ENCODE data around the gene UTS2.

UTS2 gene

GRCh38 chr1:7879228-7879627, 26.4 kb upstream of the UTS2 start:
- Histone ChIP-seq H3K27ac (ENCODE audit: low read length) (no peak overlapping the region), H3K4me1 (ENCODE audit: insufficient read depth, low read length) (no peaks in the 10 kb centered on the region), H3K36me3 (ENCODE audit: insufficient read depth, low read depth, low read length) (no peaks in the 10 kb centered on the region), H3K4me3 (ENCODE audit: low read length) (no peak overlapping the region), H3K9me3 (ENCODE audit: insufficient read depth, low read depth, low read length) (no peaks in the 10 kb centered on the region), H3K9ac (ENCODE audit: low read depth, low read length) (no peak overlapping the region), H3K27me3 (ENCODE audit: insufficient read depth, low read length) (no peaks in the 10 kb centered on the region)

DNA sequence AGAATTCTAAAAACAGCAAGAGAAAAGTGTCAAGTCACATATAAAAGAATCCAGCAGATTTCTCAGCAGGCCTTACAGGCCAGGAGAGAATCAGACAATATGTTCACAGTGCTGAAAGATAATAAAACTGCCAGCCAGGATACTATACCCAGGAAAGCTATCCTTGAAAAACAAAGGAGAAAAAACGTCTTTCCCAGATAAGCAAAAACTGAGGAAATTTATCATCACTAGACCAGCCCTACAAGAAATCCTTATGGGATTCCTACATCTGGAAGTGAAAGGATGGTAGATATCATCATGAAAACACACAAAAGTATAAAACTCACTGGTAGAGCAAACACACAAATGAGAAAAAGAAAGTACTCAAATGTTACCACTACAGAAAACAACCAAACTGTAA, 25.2 kb upstream of the UTS2 start:
- no peak overlapping the region for H3K9ac ChIP-seq (ENCODE audit: low read depth, low read length)
- H3K4me3 ChIP-seq (ENCODE audit: low read length): no peak overlapping the region
- H3K4me1 ChIP-seq (ENCODE audit: insufficient read depth, low read length): no peaks in the 10 kb centered on the region
- H3K27ac ChIP-seq (ENCODE audit: low read length): no peak overlapping the region
- no peaks in the 10 kb centered on the region for H3K9me3 ChIP-seq (ENCODE audit: insufficient read depth, low read depth, low read length)
- H3K27me3 ChIP-seq (ENCODE audit: insufficient read depth, low read length): no peaks in the 10 kb centered on the region
- H3K36me3 ChIP-seq (ENCODE audit: insufficient read depth, low read depth, low read length): no peaks in the 10 kb centered on the region

- no peaks in the 10 kb centered on the region for H3K27me3 ChIP-seq (ENCODE audit: insufficient read depth, low read length)
Measured at GRCh38 chr1:7873801-7874795, 21.2 kb upstream of the UTS2 start.

GRCh38 chr1:7871136-7871535, 18.3 kb upstream of the UTS2 start:
- no peaks in the 10 kb centered on the region for H3K36me3 ChIP-seq (ENCODE audit: insufficient read depth, low read depth, low read length)
- no peak overlapping the region for H3K4me3 ChIP-seq (ENCODE audit: low read length)
- no peaks in the 10 kb centered on the region for H3K9me3 ChIP-seq (ENCODE audit: insufficient read depth, low read depth, low read length)
- H3K27me3 ChIP-seq (ENCODE audit: insufficient read depth, low read length): no peaks in the 10 kb centered on the region; the same call in 1 of the 2 replicates
- H3K9ac ChIP-seq (ENCODE audit: low read depth, low read length): no peak overlapping the region
- no peak overlapping the region for H3K27ac ChIP-seq (ENCODE audit: low read length)
- H3K4me1 ChIP-seq (ENCODE audit: insufficient read depth, low read length): no peaks in the 10 kb centered on the region

More at GRCh38 chr1:7873801-7874795, 21.2 kb upstream of the UTS2 start:
- H3K4me3 ChIP-seq (ENCODE audit: low read length): no peak overlapping the region
- H3K4me1 ChIP-seq (ENCODE audit: insufficient read depth, low read length): no peaks in the 10 kb centered on the region
- H3K9ac ChIP-seq (ENCODE audit: low read depth, low read length): no peak overlapping the region
- no peaks in the 10 kb centered on the region for H3K9me3 ChIP-seq (ENCODE audit: insufficient read depth, low read depth, low read length)
- H3K27ac ChIP-seq (ENCODE audit: low read length): no peak overlapping the region
- H3K36me3 ChIP-seq (ENCODE audit: insufficient read depth, low read depth, low read length): no peaks in the 10 kb centered on the region

DNA sequence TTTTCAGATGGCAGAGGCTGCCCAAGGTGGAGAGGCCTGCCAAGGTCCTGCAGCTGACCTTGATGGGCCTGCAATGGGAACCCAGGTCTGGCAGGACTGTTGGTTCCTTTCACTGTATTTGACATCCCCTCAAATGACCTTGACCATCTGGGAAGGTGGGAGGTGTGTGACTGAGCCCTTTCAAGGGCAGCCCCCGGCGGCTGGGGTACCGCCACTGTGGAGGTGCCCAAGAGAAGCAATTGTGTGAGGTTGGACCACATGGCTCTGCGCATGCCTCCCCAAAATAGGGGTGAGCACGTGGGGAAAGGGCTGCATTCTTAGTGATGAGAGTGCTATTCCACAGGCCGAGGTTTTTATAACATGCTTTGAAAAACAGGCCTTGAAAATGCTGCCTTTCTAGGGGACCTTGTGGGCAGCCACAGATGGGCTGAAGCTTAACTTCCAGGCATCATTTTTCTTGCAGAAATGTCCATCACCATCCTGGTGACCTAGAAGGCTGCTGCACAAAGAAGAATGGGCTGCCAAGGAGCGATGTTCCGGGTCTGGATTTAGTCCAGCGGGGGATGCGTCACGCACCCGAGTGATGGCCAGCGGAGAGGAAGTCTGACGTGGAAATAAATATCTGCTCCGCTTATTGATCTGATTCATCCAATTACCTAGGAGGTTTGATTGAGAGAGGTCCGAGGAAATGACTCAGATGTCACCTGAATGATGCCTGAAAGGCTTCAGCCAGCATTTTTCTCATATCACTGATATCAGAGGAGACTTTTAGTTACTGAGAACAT, 16.5 kb upstream of the UTS2 start:
- Histone ChIP-seq H3K9me3 (ENCODE audit: insufficient read depth, low read depth, low read length) (no peaks in the 10 kb centered on the region), H3K4me3 (ENCODE audit: low read length) (no peak overlapping the region), H3K27me3 (ENCODE audit: insufficient read depth, low read length) (no peaks in the 10 kb centered on the region; the same call in 1 of the 2 replicates), H3K27ac (ENCODE audit: low read length) (no peak overlapping the region), H3K36me3 (ENCODE audit: insufficient read depth, low read depth, low read length) (no peaks in the 10 kb centered on the region), H3K9ac (ENCODE audit: low read depth, low read length) (no peak overlapping the region), H3K4me1 (ENCODE audit: insufficient read depth, low read length) (no peaks in the 10 kb centered on the region)

DNA sequence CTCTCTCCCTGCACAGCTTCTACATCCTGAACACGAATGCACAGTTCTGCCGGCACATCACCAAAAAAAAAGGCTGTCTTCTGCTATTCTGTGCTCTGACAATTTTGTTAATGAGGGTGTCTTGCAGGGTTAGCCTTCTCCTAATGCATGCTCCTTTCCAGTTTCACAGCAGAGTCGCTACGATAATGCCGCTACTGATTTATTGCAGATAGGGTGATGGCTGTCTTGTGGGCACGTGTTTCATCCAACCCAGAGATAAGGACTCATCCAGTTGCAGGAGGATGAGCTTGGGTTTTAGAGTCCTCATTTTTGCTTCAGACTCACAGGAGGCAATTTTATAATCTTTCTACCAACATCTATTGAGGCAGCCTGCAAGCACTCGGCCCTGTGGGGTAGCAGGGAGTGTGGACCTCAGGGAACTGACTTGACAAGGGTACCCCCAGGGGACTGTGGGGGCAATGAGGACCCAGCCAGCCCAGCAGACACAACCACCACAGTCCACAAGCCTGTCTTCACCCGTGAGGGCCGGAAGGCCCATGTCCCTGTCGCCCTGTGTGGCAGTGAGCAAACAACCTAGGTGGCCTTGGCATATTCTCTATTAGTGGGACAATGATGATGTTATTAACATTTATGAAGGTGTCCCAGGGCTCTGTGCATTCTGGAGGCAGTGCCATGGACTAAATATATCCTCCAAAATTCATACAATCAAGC, 15.4 kb upstream of the UTS2 start:
- H3K27ac ChIP-seq (ENCODE audit: low read length): no peak overlapping the region
- H3K9me3 ChIP-seq (ENCODE audit: insufficient read depth, low read depth, low read length): no peaks in the 10 kb centered on the region
- no peaks in the 10 kb centered on the region for H3K36me3 ChIP-seq (ENCODE audit: insufficient read depth, low read depth, low read length)

GRCh38 chr1:7865978-7866377, 13.1 kb upstream of the UTS2 start:
- H3K27ac ChIP-seq (ENCODE audit: low read length): no peak overlapping the region
- H3K9ac ChIP-seq (ENCODE audit: low read depth, low read length): no peak overlapping the region
- no peaks in the 10 kb centered on the region for H3K36me3 ChIP-seq (ENCODE audit: insufficient read depth, low read depth, low read length)
- H3K9me3 ChIP-seq (ENCODE audit: insufficient read depth, low read depth, low read length): no peaks in the 10 kb centered on the region
- no peaks in the 10 kb centered on the region; the same call in 1 of the 2 replicates for H3K27me3 ChIP-seq (ENCODE audit: insufficient read depth, low read length)
- H3K4me3 ChIP-seq (ENCODE audit: low read length): no peak overlapping the region
- H3K4me1 ChIP-seq (ENCODE audit: insufficient read depth, low read length): no peaks in the 10 kb centered on the region

More for the DNA sequence above, 15.4 kb upstream of the UTS2 start:
- Histone ChIP-seq H3K4me3 (ENCODE audit: low read length) (no peak overlapping the region), H3K4me1 (ENCODE audit: insufficient read depth, low read length) (no peaks in the 10 kb centered on the region), H3K27me3 (ENCODE audit: insufficient read depth, low read length) (no peaks in the 10 kb centered on the region; the same call in 1 of the 2 replicates), H3K9ac (ENCODE audit: low read depth, low read length) (no peak overlapping the region)

DNA sequence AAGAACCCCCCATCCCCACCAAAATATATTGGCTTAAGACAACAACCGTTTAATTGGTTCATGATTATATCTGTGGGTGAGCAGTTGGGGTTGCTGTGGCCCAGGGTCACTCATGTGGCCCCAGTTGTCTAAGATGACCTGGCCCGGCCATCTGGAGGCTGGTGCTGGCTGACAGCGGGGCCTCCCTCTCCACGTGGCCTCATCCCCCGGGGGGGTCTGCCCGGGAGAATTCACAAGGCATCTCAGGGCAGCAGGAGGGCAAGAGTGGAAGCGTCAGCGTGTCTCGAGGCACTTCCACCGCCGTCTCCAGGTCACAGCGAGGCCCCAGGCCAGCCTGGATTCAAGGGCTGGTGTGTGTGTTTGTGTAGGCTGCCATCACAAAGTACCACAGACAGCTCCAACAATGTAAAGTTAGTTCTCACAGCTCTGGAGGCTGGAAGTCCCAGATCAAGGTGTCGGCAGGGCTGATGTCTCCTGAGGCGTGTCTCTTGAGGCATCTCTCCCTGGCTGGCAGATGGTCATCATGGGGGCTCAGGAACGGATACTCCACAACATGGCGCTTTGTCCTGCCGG, 11.0 kb upstream of the UTS2 start:
- Histone ChIP-seq H3K9me3 (ENCODE audit: insufficient read depth, low read depth, low read length) (no peaks in the 10 kb centered on the region), H3K9ac (ENCODE audit: low read depth, low read length) (no peak overlapping the region), H3K27ac (ENCODE audit: low read length) (no peak overlapping the region), H3K4me3 (ENCODE audit: low read length) (no peak overlapping the region), H3K36me3 (ENCODE audit: insufficient read depth, low read depth, low read length) (no peaks in the 10 kb centered on the region), H3K27me3 (ENCODE audit: insufficient read depth, low read length) (no peaks in the 10 kb centered on the region; the same call in 1 of the 2 replicates), H3K4me1 (ENCODE audit: insufficient read depth, low read length) (no peaks in the 10 kb centered on the region)

GRCh38 chr1:7862211-7863060, 9.6 kb upstream of the UTS2 start:
- no peaks in the 10 kb centered on the region for H3K4me1 ChIP-seq (ENCODE audit: insufficient read depth, low read length)
- H3K36me3 ChIP-seq (ENCODE audit: insufficient read depth, low read depth, low read length): no peaks in the 10 kb centered on the region
- H3K9me3 ChIP-seq (ENCODE audit: insufficient read depth, low read depth, low read length): no peaks in the 10 kb centered on the region
- no peaks in the 10 kb centered on the region for H3K27me3 ChIP-seq (ENCODE audit: insufficient read depth, low read length)
- no peak overlapping the region for H3K4me3 ChIP-seq (ENCODE audit: low read length)
- H3K9ac ChIP-seq (ENCODE audit: low read depth, low read length): no peak overlapping the region
- no peak overlapping the region for H3K27ac ChIP-seq (ENCODE audit: low read length)

DNA sequence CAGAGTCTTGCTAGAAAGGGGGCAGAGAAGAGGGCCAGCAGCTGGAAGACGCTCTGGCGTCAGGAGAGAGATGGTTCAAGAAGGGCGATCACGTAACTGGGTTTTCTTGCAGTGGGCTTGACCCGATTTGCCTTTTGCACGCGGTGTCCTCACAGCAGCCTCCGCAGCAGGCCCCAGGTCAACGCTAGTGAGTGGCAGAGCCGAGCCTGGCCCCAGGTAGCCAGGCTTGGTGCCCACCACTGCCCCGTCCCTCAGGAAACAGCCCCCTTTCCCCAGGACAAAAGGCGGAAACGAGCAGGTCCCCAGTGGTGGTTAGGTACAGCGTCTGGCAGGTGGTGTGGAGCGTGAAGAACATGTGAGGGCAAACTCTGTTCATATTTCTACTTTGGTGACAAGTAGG, 8.6 kb upstream of the UTS2 start:
- H3K27ac ChIP-seq (ENCODE audit: low read length): no peak overlapping the region
- no peaks in the 10 kb centered on the region for H3K27me3 ChIP-seq (ENCODE audit: insufficient read depth, low read length)
- H3K9me3 ChIP-seq (ENCODE audit: insufficient read depth, low read depth, low read length): no peaks in the 10 kb centered on the region
- H3K9ac ChIP-seq (ENCODE audit: low read depth, low read length): no peak overlapping the region
- no peak overlapping the region for H3K4me3 ChIP-seq (ENCODE audit: low read length)
- H3K36me3 ChIP-seq (ENCODE audit: insufficient read depth, low read depth, low read length): no peaks in the 10 kb centered on the region
- H3K4me1 ChIP-seq (ENCODE audit: insufficient read depth, low read length): no peaks in the 10 kb centered on the region; the same call in 1 of the 2 replicates

Data from iPS-20b (cell line).